CD14-positive monocyte (primary cell): ENCODE measurements around the gene RNF220. TPM values are rescaled to one million over a fixed set of nuclear protein-coding genes. Genes with fewer than 3 reads are reported as not detected.

Experiments
- DNase-seq, 3 donors: peaks; one replicate each; pipeline ENCODE4 v3.0.0-alpha.2; 2011 to 2022
- H2AFZ ChIP-seq: 2 replicates; pipeline ENCODE4 v1.6.0; 2012; ENCODE audit warnings: mild to moderate bottlenecking, low read depth, low read length, inconsistent platforms; ENCODE audit not compliant: insufficient read depth, poor library complexity, severe bottlenecking
- H3K27ac ChIP-seq, 2 donors: 1 replicate in 1 of 2; 2 replicates in 1 of 2; pipeline ENCODE4 v1.5.1; 2012 to 2013; ENCODE audit warnings: low read length in 2 of 2, control low read depth in 1 of 2, inconsistent platforms in 1 of 2, low read depth in 1 of 2, mild to moderate bottlenecking in 1 of 2
- H3K27me3 ChIP-seq, 2 donors: one replicate each; pipeline versions ENCODE4 v1.6.0 to v1.6.1; 2011 to 2013; ENCODE audit warnings: low read length in 2 of 2; ENCODE audit not compliant: control insufficient read depth in 2 of 2, insufficient read depth in 2 of 2
- H3K36me3 ChIP-seq, 2 donors: replicated peaks in 1 of 2; 1 replicate in 1 of 2; 2 replicates in 1 of 2; pipeline versions ENCODE4 v1.5.1 to v1.6.1; 2012 to 2013; ENCODE audit warnings: low read length in 2 of 2, control low read depth in 1 of 2, inconsistent platforms in 1 of 2, mild to moderate bottlenecking in 1 of 2; ENCODE audit not compliant: insufficient read depth in 2 of 2, control insufficient read depth in 1 of 2
- H3K4me1 ChIP-seq, 2 donors: 1 replicate in 1 of 2; 2 replicates in 1 of 2; pipeline versions ENCODE4 v1.5.1 to v1.6.1; 2012 to 2013; ENCODE audit warnings: low read length in 2 of 2, control low read depth in 1 of 2, inconsistent platforms in 1 of 2, mild to moderate bottlenecking in 1 of 2, moderate library complexity in 1 of 2; ENCODE audit not compliant: insufficient read depth in 2 of 2, control insufficient read depth in 1 of 2
- H3K4me2 ChIP-seq: replicated peaks from 2 replicates; pipeline ENCODE3; 2012; ENCODE audit warnings: low read length, moderate library complexity, mild to moderate bottlenecking; ENCODE audit not compliant: poor library complexity, severe bottlenecking; ENCODE audit errors: extremely low read depth
- H3K4me3 ChIP-seq, 3 experiments: fragments of 200-600 bp in 1 of 3; sonication (generic) in 1 of 3; replicated peaks in 1 of 3; 1 replicate in 2 of 3; 2 replicates in 1 of 3; pipeline ENCODE4 v1.5.1; 2011 to 2013; ENCODE audit warnings: low read length in 3 of 3, mild to moderate bottlenecking in 3 of 3, control low read depth in 2 of 3, low read depth in 2 of 3, inconsistent platforms in 1 of 3, moderate library complexity in 1 of 3
- H3K79me2 ChIP-seq: 2 replicates; pipeline ENCODE4 v1.6.0; 2012; ENCODE audit warnings: mild to moderate bottlenecking, control low read depth, inconsistent platforms, low read length, moderate library complexity; ENCODE audit not compliant: insufficient read depth
- H3K9ac ChIP-seq: 2 replicates; pipeline ENCODE4 v1.6.0; 2017; ENCODE audit warnings: low read length, mild to moderate bottlenecking; ENCODE audit not compliant: insufficient read depth, poor library complexity, severe bottlenecking
- H3K9me3 ChIP-seq, 2 donors: replicated peaks in 1 of 2; 1 replicate in 1 of 2; 2 replicates in 1 of 2; pipeline versions ENCODE4 v1.5.1 to v1.6.1; 2012 to 2013; ENCODE audit warnings: low read length in 2 of 2, control low read depth in 1 of 2; ENCODE audit not compliant: control insufficient read depth in 1 of 2, insufficient read depth in 1 of 2
- H4K20me1 ChIP-seq: 2 replicates; pipeline ENCODE4 v1.6.0; 2012; ENCODE audit warnings: mild to moderate bottlenecking, low read length, control low read depth, moderate library complexity; ENCODE audit not compliant: insufficient read depth
- H3K27ac Mint-ChIP-seq, 7 donors: one replicate each; pipeline ENCODE4 v1.8.0; 2020; ENCODE audit warnings: mild to moderate bottlenecking in 7 of 7, mixed read lengths in 7 of 7, moderate library complexity in 6 of 7, inconsistent platforms in 2 of 7
- H3K27me3 Mint-ChIP-seq, 3 donors: one replicate each; pipeline ENCODE4 v1.8.0; 2021 to 2022; ENCODE audit warnings: low read depth in 3 of 3, mild to moderate bottlenecking in 3 of 3, mixed read lengths in 3 of 3, moderate library complexity in 3 of 3, inconsistent platforms in 1 of 3
- H3K36me3 Mint-ChIP-seq, 2 donors: one replicate each; pipeline ENCODE4 v1.8.0; 2020; ENCODE audit warnings: mixed read lengths in 2 of 2, inconsistent platforms in 1 of 2, mild to moderate bottlenecking in 1 of 2
- H3K4me1 Mint-ChIP-seq: one replicate; pipeline ENCODE4 v1.8.0; 2020; ENCODE audit warnings: mild to moderate bottlenecking, mixed read lengths
- H3K4me3 Mint-ChIP-seq, 2 donors: one replicate each; pipeline ENCODE4 v1.8.0; 2020; ENCODE audit warnings: mild to moderate bottlenecking in 2 of 2, mixed read lengths in 2 of 2, moderate library complexity in 1 of 2
- H3K9me3 Mint-ChIP-seq, 7 donors: one replicate each; pipeline ENCODE4 v1.8.0; 2020 to 2022; ENCODE audit warnings: mixed read lengths in 7 of 7, mild to moderate bottlenecking in 6 of 7, moderate library complexity in 6 of 7, inconsistent platforms in 2 of 7
- WGBS: methylation state at CpG from one replicate; pipeline ENCODE4 v1.1.5; 2013; ENCODE audit warnings: missing lambda C conversion rate; ENCODE audit not compliant: insufficient coverage; 5-methylcytosine and 5-hydroxymethylcytosine counted together
- intact Hi-C, 2 donors: fragments of 100-400 bp; cut with micrococcal nuclease; formaldehyde crosslinking; loops; one replicate each; pipeline versions ENCODE4 v1.15.0 to v1.15.1; 2023
- polyA plus RNA-seq, 3 donors: library from polyadenylated mRNA; depleted of rRNA in 1 of 3; unstranded in 2 of 3; stranded (reverse) in 1 of 3; fragments of 300-500 nt in 2 of 3; fragments of >200 nt in 1 of 3; fragmentation: Illumina TruSeq in 2 of 3; gene quantifications; 1 replicate in 2 of 3; 2 replicates in 1 of 3; pipeline ENCODE4 v1.2.3, GENCODE V29; 2012 to 2021
- TF ChIP-seq, protein P1 (sequence below): fragments of 200-600 bp; IDR thresholded peaks from one replicate; pipeline ENCODE4 v1.8.0; 2022; ENCODE audit warnings: antibody characterized with exemption, mild to moderate bottlenecking

Gene RNF220
- polyA plus RNA-seq, 3 donors, result 39.4 to 133 (median 49.4) TPM

DNA sequence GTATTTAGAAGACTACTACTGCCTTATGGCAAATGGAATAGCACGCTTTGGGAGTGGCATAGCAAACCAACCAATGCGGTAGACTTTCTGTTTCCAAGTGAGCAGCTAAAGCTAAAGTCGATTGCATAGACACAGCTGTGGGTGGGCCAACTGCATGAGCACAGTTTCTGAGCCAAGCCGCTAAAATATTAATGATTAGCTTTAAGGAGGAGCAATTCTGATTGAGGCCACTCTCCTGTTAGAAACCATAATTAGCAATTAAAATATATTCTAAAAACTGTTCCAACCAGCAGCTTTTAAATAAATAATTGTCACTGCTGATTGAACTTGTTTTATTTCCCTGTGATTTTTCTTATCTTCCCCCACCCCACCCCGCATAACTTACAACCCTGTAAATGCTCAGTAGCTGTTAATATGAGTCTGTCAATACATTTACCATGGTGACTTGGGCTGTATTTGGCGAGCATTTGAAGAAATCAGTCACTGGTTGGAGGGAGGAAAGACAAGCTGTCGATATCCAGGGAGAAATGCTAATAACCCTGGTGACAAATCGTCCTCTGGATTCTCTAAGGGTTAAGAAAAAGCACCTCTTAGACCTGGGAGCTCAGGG is 32.2 kb downstream of the RNF220 start:
- Mint-ChIP-seq H3K27me3 (peaks cover 1 to 2% (median 1%) of the 10 kb centered on the region in 3 donors), H3K27ac (no peak overlapping the region), H3K4me3 (no peak overlapping the region), H3K36me3 (no peaks in the 10 kb centered on the region), H3K9me3 (no peaks in the 10 kb centered on the region), H3K4me1 (peaks cover 31% of the 10 kb centered on the region)
- no peaks in the 10 kb centered on the region for H4K20me1 ChIP-seq
- peaks cover 3% of the 10 kb centered on the region for H3K79me2 ChIP-seq
- no peak overlapping the region for H3K4me3 ChIP-seq
- TF ChIP-seq, protein P1, sequence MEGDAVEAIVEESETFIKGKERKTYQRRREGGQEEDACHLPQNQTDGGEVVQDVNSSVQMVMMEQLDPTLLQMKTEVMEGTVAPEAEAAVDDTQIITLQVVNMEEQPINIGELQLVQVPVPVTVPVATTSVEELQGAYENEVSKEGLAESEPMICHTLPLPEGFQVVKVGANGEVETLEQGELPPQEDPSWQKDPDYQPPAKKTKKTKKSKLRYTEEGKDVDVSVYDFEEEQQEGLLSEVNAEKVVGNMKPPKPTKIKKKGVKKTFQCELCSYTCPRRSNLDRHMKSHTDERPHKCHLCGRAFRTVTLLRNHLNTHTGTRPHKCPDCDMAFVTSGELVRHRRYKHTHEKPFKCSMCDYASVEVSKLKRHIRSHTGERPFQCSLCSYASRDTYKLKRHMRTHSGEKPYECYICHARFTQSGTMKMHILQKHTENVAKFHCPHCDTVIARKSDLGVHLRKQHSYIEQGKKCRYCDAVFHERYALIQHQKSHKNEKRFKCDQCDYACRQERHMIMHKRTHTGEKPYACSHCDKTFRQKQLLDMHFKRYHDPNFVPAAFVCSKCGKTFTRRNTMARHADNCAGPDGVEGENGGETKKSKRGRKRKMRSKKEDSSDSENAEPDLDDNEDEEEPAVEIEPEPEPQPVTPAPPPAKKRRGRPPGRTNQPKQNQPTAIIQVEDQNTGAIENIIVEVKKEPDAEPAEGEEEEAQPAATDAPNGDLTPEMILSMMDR, result no peak
- H3K27ac ChIP-seq, result no peak overlapping the region
- WGBS, result 96% methylated on average over 3 of the region's 8 CpGs
- no peaks in the 10 kb centered on the region for H3K27me3 ChIP-seq
- H3K36me3 ChIP-seq, result no peaks in the 10 kb centered on the region
- no peak overlapping the region for H3K4me2 ChIP-seq
- no peaks in the 10 kb centered on the region for H3K9me3 ChIP-seq
- peak overlapping the region; percentile 31 for H2AFZ ChIP-seq
- intact Hi-C loops, result no loop called here
- DNase-seq, result no peak
- H3K4me1 ChIP-seq, result peaks cover 29 to 30% of the 10 kb centered on the region in 2 donors
- H3K9ac ChIP-seq, result no peak overlapping the region

DNA sequence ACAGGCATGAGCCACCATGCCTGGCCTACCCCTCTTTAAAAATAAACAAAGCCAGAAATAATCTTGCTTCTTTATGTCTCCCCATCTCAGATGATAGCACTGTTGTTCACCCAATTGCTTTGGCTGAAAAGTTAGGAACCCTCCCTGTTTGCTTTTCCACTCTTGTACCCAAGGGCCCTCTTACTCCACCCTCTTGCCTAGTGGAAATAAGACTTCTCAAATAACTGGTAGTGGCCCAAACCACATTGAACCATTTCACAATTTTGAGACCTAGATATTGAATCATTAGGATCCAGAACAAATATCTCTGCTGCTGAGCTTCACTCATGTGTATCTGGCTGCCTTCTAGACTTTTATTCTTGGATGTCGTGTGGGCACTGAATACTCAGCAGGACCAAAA is 37.7 kb downstream of the RNF220 start:
- no peaks in the 10 kb centered on the region for H3K27me3 ChIP-seq
- Mint-ChIP-seq H3K36me3 (no peaks in the 10 kb centered on the region), H3K27me3 (peaks cover 0 to 3% (median 2%) of the 10 kb centered on the region in 3 donors), H3K27ac (no peak overlapping the region), H3K4me3 (no peak overlapping the region), H3K4me1 (peaks cover 6% of the 10 kb centered on the region), H3K9me3 (no peaks in the 10 kb centered on the region)
- peaks cover 0 to 3% of the 10 kb centered on the region in 2 donors for H3K4me1 ChIP-seq
- H2AFZ ChIP-seq, result no peak overlapping the region
- WGBS, result no CpG with 5 or more reads among the region's 1 CpG
- intact Hi-C loops, result no loop called here
- no peak overlapping the region for H3K9ac ChIP-seq
- no peaks in the 10 kb centered on the region for H3K36me3 ChIP-seq
- no peaks in the 10 kb centered on the region for H3K79me2 ChIP-seq
- H3K4me2 ChIP-seq, result no peak overlapping the region
- TF ChIP-seq, protein P1, result no peak
- H3K4me3 ChIP-seq, result no peak overlapping the region
- DNase-seq, result no peak
- H4K20me1 ChIP-seq, result no peaks in the 10 kb centered on the region
- no peaks in the 10 kb centered on the region for H3K9me3 ChIP-seq
- H3K27ac ChIP-seq, result no peak overlapping the region
